HepG2 (cell line): ENCODE data around the gene TMEM250. TPM values are rescaled to one million over a fixed set of nuclear protein-coding genes. Genes with fewer than 3 reads are reported as not detected.
A peak's percentile ranks its signal among the peaks of the same experiment; 100 is the strongest.

Source experiments
- AFF4 ChIP-seq: sonication (generic); formaldehyde crosslinking; IDR thresholded peaks from 2 replicates; pipeline ENCODE4 v1.4.0; 2020; ENCODE audit warnings: missing genetic modification reagents
- ESRRA ChIP-seq: sonication (generic); formaldehyde crosslinking; IDR thresholded peaks from 2 replicates; pipeline ENCODE4 v1.5.1; 2020; ENCODE audit warnings: mild to moderate bottlenecking, low read depth, missing genetic modification reagents
- FOXA3 ChIP-seq: IDR thresholded peaks from 2 replicates; pipeline ENCODE4 v1.6.1; 2016; ENCODE audit warnings: missing genetic modification reagents, missing compliant biosample characterization
- FOXC1 ChIP-seq: sonication (generic); formaldehyde crosslinking; IDR thresholded peaks from 2 replicates; pipeline ENCODE4 v1.8.0; 2022; ENCODE audit warnings: mild to moderate bottlenecking, missing genetic modification reagents, borderline replicate concordance
- GATAD1 ChIP-seq: IDR thresholded peaks from 2 replicates; pipeline ENCODE4 v1.6.1; 2016; ENCODE audit warnings: missing genetic modification reagents, missing compliant biosample characterization
- HOXA3 ChIP-seq: sonication (generic); formaldehyde crosslinking; IDR thresholded peaks from 2 replicates; pipeline ENCODE4 v1.5.0; 2020; ENCODE audit warnings: missing genetic modification reagents
- NAIF1 ChIP-seq: sonication (generic); formaldehyde crosslinking; IDR thresholded peaks from 2 replicates; pipeline ENCODE4 v1.5.0; 2020; ENCODE audit warnings: mild to moderate bottlenecking, missing genetic modification reagents, borderline replicate concordance
- NFIC ChIP-seq: IDR thresholded peaks from 2 replicates; pipeline ENCODE4 v1.6.1; 2012; ENCODE audit warnings: mild to moderate bottlenecking, low read length, inconsistent platforms
- POLR2G ChIP-seq: fragments of 200-400 bp; formaldehyde crosslinking; IDR thresholded peaks from 2 replicates; pipeline ENCODE4 v1.6.1; 2018; ENCODE audit warnings: mild to moderate bottlenecking, low read depth, low read length, moderate library complexity
- SMAD1 ChIP-seq: sonication (generic); formaldehyde crosslinking; IDR thresholded peaks from 2 replicates; pipeline ENCODE4 v1.4.0; 2020; ENCODE audit warnings: missing genetic modification reagents, low read depth, mild to moderate bottlenecking, borderline replicate concordance
- SRSF1 ChIP-seq: fragments of 200-400 bp; formaldehyde crosslinking; optimal IDR thresholded peaks from 2 replicates; pipeline ENCODE3; 2017; ENCODE audit warnings: mild to moderate bottlenecking, low read depth, low read length, moderate library complexity
- SRSF4 ChIP-seq: fragments of 200-400 bp; formaldehyde crosslinking; IDR thresholded peaks from one replicate; pipeline ENCODE4 v1.6.1; 2018; ENCODE audit warnings: mild to moderate bottlenecking, low read depth, low read length, moderate library complexity; ENCODE audit not compliant: poor library complexity, severe bottlenecking
- YY1 ChIP-seq: IDR thresholded peaks from 2 replicates; pipeline ENCODE4 v1.6.1; 2011; ENCODE audit warnings: low read length, low read depth, moderate library complexity, mild to moderate bottlenecking; ENCODE audit not compliant: insufficient read depth, insufficient replicate concordance
- ZC3H13 ChIP-seq: sonication (generic); formaldehyde crosslinking; IDR thresholded peaks from 2 replicates; pipeline ENCODE4 v1.8.1; 2023; ENCODE audit warnings: mild to moderate bottlenecking, missing genetic modification reagents, moderate library complexity
- ZFP41 ChIP-seq: sonication (generic); formaldehyde crosslinking; IDR thresholded peaks from 2 replicates; pipeline ENCODE4 v1.4.0; 2020; ENCODE audit warnings: mild to moderate bottlenecking, missing genetic modification reagents, borderline replicate concordance
- ZFP91 ChIP-seq: sonication (generic); formaldehyde crosslinking; IDR thresholded peaks from 2 replicates; pipeline ENCODE4 v1.9.0; 2022; ENCODE audit warnings: missing genetic modification reagents, mild to moderate bottlenecking, borderline replicate concordance
- ZNF460 ChIP-seq: sonication (generic); formaldehyde crosslinking; IDR thresholded peaks from 2 replicates; pipeline ENCODE4 v1.5.1; 2020; ENCODE audit warnings: missing genetic modification reagents, mild to moderate bottlenecking, borderline replicate concordance
- ZNF496 ChIP-seq: sonication (generic); formaldehyde crosslinking; IDR thresholded peaks from 2 replicates; pipeline ENCODE4 v1.8.1; 2023; ENCODE audit warnings: mild to moderate bottlenecking, moderate library complexity, missing genetic modification reagents; ENCODE audit not compliant: insufficient replicate concordance
- ZNF567 ChIP-seq: sonication (generic); formaldehyde crosslinking; IDR thresholded peaks from 2 replicates; pipeline ENCODE4 v1.8.1; 2023; ENCODE audit warnings: mild to moderate bottlenecking, missing genetic modification reagents, borderline replicate concordance
- ZNF614 ChIP-seq: IDR thresholded peaks from 2 replicates; pipeline ENCODE4 v1.6.1; 2018; ENCODE audit warnings: missing biosample characterization, missing genetic modification reagents, inconsistent platforms, borderline replicate concordance
- ZNF768 ChIP-seq: sonication (generic); formaldehyde crosslinking; IDR thresholded peaks from 2 replicates; pipeline ENCODE4 v1.4.0; 2020; ENCODE audit warnings: missing genetic modification reagents
- polyA plus RNA-seq, 8 experiments: library from polyadenylated mRNA; depleted of rRNA in 3 of 8; stranded (reverse) in 7 of 8; unstranded in 1 of 8; fragments of >200 nt; fragmentation: Illumina TruSeq in 4 of 8; extraction: Trizol in 4 of 8; gene quantifications; 2 replicates each; pipeline versions ENCODE4 v1.2.1 to v1.2.3, GENCODE V29; 2011 to 2016; ENCODE audit warnings: low read depth in 4 of 8, missing spikeins in 1 of 8, mixed read lengths in 1 of 8; ENCODE audit not compliant: insufficient read depth in 1 of 8
- total RNA-seq, 5 experiments: library from RNA; depleted of rRNA; stranded (reverse); fragments of >200 nt; fragmentation: Illumina TruSeq; extraction: Trizol; gene quantifications; 2 replicates each; pipeline ENCODE4 v1.2.3, GENCODE V29; 2016; ENCODE audit warnings: low read depth in 1 of 5

TMEM250 gene
- total and polyA plus RNA-seq, 2 of the 13 experiments (the other 11 are each of a cell fraction or from before 2014, with no cell fraction given), result 5.5 to 13.9 TPM

GRCh38 chr9:136117291-136117915 lies 1.3 kb downstream of the TMEM250 start (continued):
- no peak for TF ChIP-seq YY1
- peak; percentile 31 for TF ChIP-seq SRSF1
- TF ChIP-seq POLR2G, result peak; percentile 75
- peak; percentile 66; the same call in 1 of the 2 replicates for TF ChIP-seq ESRRA (CRISPR knock-in tag)
- no peak for TF ChIP-seq SRSF4
- TF ChIP-seq NAIF1, result no peak
- TF ChIP-seq NFIC, result no peak
- 0 out of 2 replicates have a peak, but pooled peaks have one; percentile 18 for TF ChIP-seq ZFP41 (CRISPR knock-in tag)
- TF ChIP-seq GATAD1 (CRISPR knock-in tag), result no peak
- peak; percentile 30; the same call in 1 of the 2 replicates for TF ChIP-seq HOXA3
- no peak for TF ChIP-seq ZNF614 (CRISPR knock-in tag)
- TF ChIP-seq ZNF768, result 0 out of 2 replicates have a peak, but pooled peaks have one; percentile 9
- TF ChIP-seq SMAD1, result 0 out of 2 replicates have a peak, but pooled peaks have one; percentile 37
- TF ChIP-seq ZFP91 (CRISPR knock-in tag), result peak; percentile 72; the same call in 1 of the 2 replicates
- no peak for TF ChIP-seq ZNF460 (CRISPR knock-in tag)
- no peak for TF ChIP-seq FOXC1 (CRISPR knock-in tag)
- 0 out of 2 replicates have a peak, but pooled peaks have one; percentile 25 for TF ChIP-seq FOXA3 (CRISPR knock-in tag)
- no peak for TF ChIP-seq AFF4 (CRISPR knock-in tag)
- TF ChIP-seq ZC3H13 (CRISPR knock-in tag), result peak; percentile 62; the same call in 1 of the 2 replicates
- 0 out of 2 replicates have a peak, but pooled peaks have one; percentile 11 for TF ChIP-seq ZNF567 (CRISPR knock-in tag)
- TF ChIP-seq ZNF496 (CRISPR knock-in tag), result no peak
